SK-N-SH treated with all-trans-retinoic acid at 6 μM for 48 hours (cell line): ENCODE measurements around the gene CTH.

Source experiments
- ARNTL ChIP-seq: fragments of 450-650 bp; formaldehyde crosslinking; IDR thresholded peaks from 2 replicates; pipeline ENCODE4 v1.5.0; 2020; ENCODE audit warnings: low read depth, mild to moderate bottlenecking, moderate library complexity, borderline replicate concordance
- CSDC2 ChIP-seq: fragments of 250-450 bp; sonication (Bioruptor Pico); IDR thresholded peaks from 2 replicates; pipeline ENCODE4 v1.5.0; 2020; ENCODE audit warnings: mild to moderate bottlenecking, moderate library complexity
- ESRRG ChIP-seq: fragments of 250-450 bp; sonication (Bioruptor Pico); IDR thresholded peaks from 2 replicates; pipeline ENCODE4 v1.6.1; 2021; ENCODE audit warnings: mild to moderate bottlenecking
- PPARA ChIP-seq: fragments of 250-450 bp; sonication (Bioruptor Pico); IDR thresholded peaks from 2 replicates; pipeline ENCODE4 v1.5.0; 2020; ENCODE audit warnings: mild to moderate bottlenecking, borderline replicate concordance
- RARB ChIP-seq: fragments of 250-450 bp; sonication (Bioruptor Pico); IDR thresholded peaks from 2 replicates; pipeline ENCODE4 v1.8.0; 2021; ENCODE audit warnings: mild to moderate bottlenecking, moderate library complexity
- SNAI2 ChIP-seq: fragments of 250-450 bp; sonication (Bioruptor Pico); IDR thresholded peaks from 2 replicates; pipeline ENCODE4 v1.5.0; 2020; ENCODE audit warnings: mild to moderate bottlenecking, moderate library complexity
- ZC3H10 ChIP-seq: fragments of 250-450 bp; sonication (Bioruptor Pico); IDR thresholded peaks from 2 replicates; pipeline ENCODE4 v1.5.1; 2021; ENCODE audit warnings: mild to moderate bottlenecking, moderate library complexity
- ZFP3 ChIP-seq: fragments of 250-450 bp; sonication (Bioruptor Pico); IDR thresholded peaks from 2 replicates; pipeline ENCODE4 v1.5.0; 2020; ENCODE audit warnings: mild to moderate bottlenecking, moderate library complexity
- ZFP30 ChIP-seq: fragments of 450-650 bp; formaldehyde crosslinking; IDR thresholded peaks from 2 replicates; pipeline ENCODE4 v1.5.0; 2022; ENCODE audit warnings: mild to moderate bottlenecking, moderate library complexity
- ZNF565 ChIP-seq: fragments of 450-650 bp; formaldehyde crosslinking; conservative IDR thresholded peaks from 2 replicates; pipeline ENCODE4 v1.5.0; 2020; ENCODE audit warnings: low read depth, mild to moderate bottlenecking, moderate library complexity
- ZNF70 ChIP-seq: fragments of 450-650 bp; formaldehyde crosslinking; IDR thresholded peaks from 2 replicates; pipeline ENCODE4 v1.5.0; 2020; ENCODE audit warnings: mild to moderate bottlenecking, moderate library complexity
- TF ChIP-seq, protein P1 (sequence below): fragments of 250-450 bp; sonication (Bioruptor Pico); IDR thresholded peaks from 2 replicates; pipeline ENCODE4 v1.8.0; 2020; ENCODE audit warnings: mild to moderate bottlenecking, moderate library complexity, borderline replicate concordance
- TF ChIP-seq, protein P2 (sequence below): fragments of 250-450 bp; sonication (Bioruptor Pico); IDR thresholded peaks from 2 replicates; pipeline ENCODE4 v1.5.1; 2021; ENCODE audit warnings: mild to moderate bottlenecking, moderate library complexity
- TF ChIP-seq, protein P3 (sequence below): fragments of 250-450 bp; sonication (Bioruptor Pico); IDR thresholded peaks from 2 replicates; pipeline ENCODE4 v1.5.1; 2020; ENCODE audit warnings: low read depth, mild to moderate bottlenecking, moderate library complexity

DNA sequence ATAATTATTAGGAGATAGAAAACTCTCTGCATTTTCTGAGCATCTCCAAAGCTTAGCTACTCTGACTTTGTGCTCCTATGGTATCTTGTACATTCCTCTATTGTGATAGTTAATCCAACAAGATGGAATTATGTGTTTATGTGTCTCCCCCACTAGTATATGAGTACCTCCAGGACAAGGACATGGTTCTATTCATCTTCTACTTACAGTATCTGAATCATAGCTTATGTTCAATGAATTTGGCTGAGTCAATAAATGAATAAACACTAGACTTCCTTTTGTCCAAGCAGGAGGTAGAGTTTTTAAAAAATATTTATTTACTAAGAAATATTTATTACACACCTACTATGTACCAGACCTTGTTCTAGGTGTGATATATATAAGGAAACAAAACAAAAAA is 18.4 kb upstream of the CTH start:
- no peak for TF ChIP-seq ZFP3 (CRISPR knock-in tag)
- TF ChIP-seq ZNF565 (CRISPR knock-in tag): no peak
- TF ChIP-seq, protein P1, sequence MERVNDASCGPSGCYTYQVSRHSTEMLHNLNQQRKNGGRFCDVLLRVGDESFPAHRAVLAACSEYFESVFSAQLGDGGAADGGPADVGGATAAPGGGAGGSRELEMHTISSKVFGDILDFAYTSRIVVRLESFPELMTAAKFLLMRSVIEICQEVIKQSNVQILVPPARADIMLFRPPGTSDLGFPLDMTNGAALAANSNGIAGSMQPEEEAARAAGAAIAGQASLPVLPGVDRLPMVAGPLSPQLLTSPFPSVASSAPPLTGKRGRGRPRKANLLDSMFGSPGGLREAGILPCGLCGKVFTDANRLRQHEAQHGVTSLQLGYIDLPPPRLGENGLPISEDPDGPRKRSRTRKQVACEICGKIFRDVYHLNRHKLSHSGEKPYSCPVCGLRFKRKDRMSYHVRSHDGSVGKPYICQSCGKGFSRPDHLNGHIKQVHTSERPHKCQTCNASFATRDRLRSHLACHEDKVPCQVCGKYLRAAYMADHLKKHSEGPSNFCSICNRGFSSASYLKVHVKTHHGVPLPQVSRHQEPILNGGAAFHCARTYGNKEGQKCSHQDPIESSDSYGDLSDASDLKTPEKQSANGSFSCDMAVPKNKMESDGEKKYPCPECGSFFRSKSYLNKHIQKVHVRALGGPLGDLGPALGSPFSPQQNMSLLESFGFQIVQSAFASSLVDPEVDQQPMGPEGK (CRISPR knock-in tag): no peak
- TF ChIP-seq, protein P2, sequence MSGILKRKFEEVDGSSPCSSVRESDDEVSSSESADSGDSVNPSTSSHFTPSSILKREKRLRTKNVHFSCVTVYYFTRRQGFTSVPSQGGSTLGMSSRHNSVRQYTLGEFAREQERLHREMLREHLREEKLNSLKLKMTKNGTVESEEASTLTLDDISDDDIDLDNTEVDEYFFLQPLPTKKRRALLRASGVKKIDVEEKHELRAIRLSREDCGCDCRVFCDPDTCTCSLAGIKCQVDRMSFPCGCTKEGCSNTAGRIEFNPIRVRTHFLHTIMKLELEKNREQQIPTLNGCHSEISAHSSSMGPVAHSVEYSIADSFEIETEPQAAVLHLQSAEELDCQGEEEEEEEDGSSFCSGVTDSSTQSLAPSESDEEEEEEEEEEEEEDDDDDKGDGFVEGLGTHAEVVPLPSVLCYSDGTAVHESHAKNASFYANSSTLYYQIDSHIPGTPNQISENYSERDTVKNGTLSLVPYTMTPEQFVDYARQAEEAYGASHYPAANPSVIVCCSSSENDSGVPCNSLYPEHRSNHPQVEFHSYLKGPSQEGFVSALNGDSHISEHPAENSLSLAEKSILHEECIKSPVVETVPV: no peak
- TF ChIP-seq RARB: no peak
- TF ChIP-seq SNAI2: no peak
- no peak for TF ChIP-seq ESRRG (CRISPR knock-in tag)
- TF ChIP-seq, protein P3, sequence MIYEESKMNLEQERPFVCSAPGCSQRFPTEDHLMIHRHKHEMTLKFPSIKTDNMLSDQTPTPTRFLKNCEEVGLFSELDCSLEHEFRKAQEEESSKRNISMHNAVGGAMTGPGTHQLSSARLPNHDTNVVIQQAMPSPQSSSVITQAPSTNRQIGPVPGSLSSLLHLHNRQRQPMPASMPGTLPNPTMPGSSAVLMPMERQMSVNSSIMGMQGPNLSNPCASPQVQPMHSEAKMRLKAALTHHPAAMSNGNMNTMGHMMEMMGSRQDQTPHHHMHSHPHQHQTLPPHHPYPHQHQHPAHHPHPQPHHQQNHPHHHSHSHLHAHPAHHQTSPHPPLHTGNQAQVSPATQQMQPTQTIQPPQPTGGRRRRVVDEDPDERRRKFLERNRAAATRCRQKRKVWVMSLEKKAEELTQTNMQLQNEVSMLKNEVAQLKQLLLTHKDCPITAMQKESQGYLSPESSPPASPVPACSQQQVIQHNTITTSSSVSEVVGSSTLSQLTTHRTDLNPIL (CRISPR knock-in tag): no peak
- no peak for TF ChIP-seq ZNF70 (CRISPR knock-in tag)
- no peak for TF ChIP-seq ZC3H10 (CRISPR knock-in tag)
- TF ChIP-seq PPARA: no peak
- TF ChIP-seq CSDC2 (CRISPR knock-in tag): no peak
- no peak for TF ChIP-seq ZFP30 (CRISPR knock-in tag)
- no peak for TF ChIP-seq ARNTL (CRISPR knock-in tag)
